Colonic mucosa (tissue), 4 donors: ENCODE measurements around the gene RPS6KB2. TPM values are rescaled to one million over a fixed set of nuclear protein-coding genes. Genes with fewer than 3 reads are reported as not detected.

ENCODE experiments used
- DNase-seq: peaks from one replicate; pipeline ENCODE4 v3.0.0-alpha.2; 2020
- H3K27ac ChIP-seq: fragments of 200-600 bp; one replicate; pipeline ENCODE4 v1.8.0; 2021
- H3K27me3 ChIP-seq: fragments of 200-600 bp; one replicate; pipeline ENCODE4 v1.8.0; 2021
- H3K36me3 ChIP-seq: fragments of 200-600 bp; one replicate; pipeline ENCODE4 v1.8.0; 2021
- H3K4me1 ChIP-seq: fragments of 200-600 bp; one replicate; pipeline ENCODE4 v1.8.0; 2021; ENCODE audit warnings: mild to moderate bottlenecking
- H3K4me3 ChIP-seq: fragments of 200-600 bp; one replicate; pipeline ENCODE4 v1.8.0; 2021
- H3K9ac ChIP-seq, 2 donors: one replicate each; pipeline ENCODE4 v1.7.0; 2013; ENCODE audit warnings: control low read depth in 2 of 2, low read depth in 2 of 2, low read length in 2 of 2
- H3K9me3 ChIP-seq: fragments of 200-600 bp; one replicate; pipeline ENCODE4 v1.8.0; 2021
- CTCF ChIP-seq: fragments of 200-600 bp; IDR thresholded peaks from one replicate; pipeline ENCODE4 v1.8.0; 2022; ENCODE audit warnings: antibody characterized with exemption, mild to moderate bottlenecking
- intact Hi-C: fragments of 100-400 bp; cut with DNase I; formaldehyde crosslinking; loops from one replicate; pipeline ENCODE4 v1.14.1; 2022
- total RNA-seq, 2 donors: library from RNA; stranded (reverse); fragmentation: NEBNext Ultra II Directional in 1 of 2; extraction: Animal tissue kit (Norgen Biotek cat#: 25700) in 1 of 2; gene quantifications; one replicate each; pipeline ENCODE4 v1.2.1, GENCODE V29; 2021
- donor health status: healthy.
- donor health status: DM: no; HTN: no; CAD: no.
- donor health status: DM: no; HTN: no; CAD: no.

Gene RPS6KB2
- total RNA-seq, 2 donors from 2014 or later = 38.3 to 70.4 TPM

GRCh38 chr11:67395555-67396258, 32.6 kb upstream of the RPS6KB2 start:
- no peaks in the 10 kb centered on the region for H3K27me3 ChIP-seq
- TF ChIP-seq CTCF = no peak
- no peak overlapping the region for H3K9ac ChIP-seq
- no peak for DNase-seq
- intact Hi-C loops = no loop called here
- H3K4me3 ChIP-seq = no peak overlapping the region
- peaks cover 19% of the 10 kb centered on the region for H3K4me1 ChIP-seq
- H3K27ac ChIP-seq = no peak overlapping the region
- H3K9me3 ChIP-seq = no peaks in the 10 kb centered on the region
- peaks cover 17% of the 10 kb centered on the region for H3K36me3 ChIP-seq

- peaks cover 17% of the 10 kb centered on the region for H3K36me3 ChIP-seq
- no peak for DNase-seq
- H3K27ac ChIP-seq = no peak overlapping the region
- no peaks in the 10 kb centered on the region for H3K9me3 ChIP-seq
- no peak overlapping the region for H3K4me3 ChIP-seq
- no peak for TF ChIP-seq CTCF
- no peak overlapping the region for H3K9ac ChIP-seq
- H3K4me1 ChIP-seq = peaks cover 19% of the 10 kb centered on the region
- no peaks in the 10 kb centered on the region for H3K27me3 ChIP-seq
- intact Hi-C loops = no loop called here
Measured at GRCh38 chr11:67396259-67396581, 32.1 kb upstream of the RPS6KB2 start.

GRCh38 chr11:67396587-67397389, 31.5 kb upstream of the RPS6KB2 start:
- no peak overlapping the region for H3K4me3 ChIP-seq
- H3K27ac ChIP-seq = no peak overlapping the region
- TF ChIP-seq CTCF = no peak
- H3K4me1 ChIP-seq = peaks cover 19% of the 10 kb centered on the region
- intact Hi-C loops = no loop called here
- H3K27me3 ChIP-seq = no peaks in the 10 kb centered on the region
- peaks cover 17% of the 10 kb centered on the region for H3K36me3 ChIP-seq
- DNase-seq = no peak
- H3K9me3 ChIP-seq = no peaks in the 10 kb centered on the region
- no peak overlapping the region for H3K9ac ChIP-seq

GRCh38 chr11:67397536-67397935, 30.8 kb upstream of the RPS6KB2 start:
- Histone ChIP-seq H3K27me3 (no peaks in the 10 kb centered on the region), H3K4me3 (no peak overlapping the region), H3K36me3 (peaks cover 17% of the 10 kb centered on the region), H3K9ac (no peak overlapping the region), H3K27ac (no peak overlapping the region), H3K4me1 (peaks cover 17% of the 10 kb centered on the region), H3K9me3 (no peaks in the 10 kb centered on the region)
- intact Hi-C loops = no loop called here
- no peak for DNase-seq
- no peak for TF ChIP-seq CTCF

GRCh38 chr11:67397986-67398660, 30.2 kb upstream of the RPS6KB2 start:
- peaks cover 17% of the 10 kb centered on the region for H3K36me3 ChIP-seq
- H3K9ac ChIP-seq = no peak overlapping the region
- no peak overlapping the region for H3K4me3 ChIP-seq
- no peaks in the 10 kb centered on the region for H3K27me3 ChIP-seq
- H3K27ac ChIP-seq = no peak overlapping the region
- peaks cover 14% of the 10 kb centered on the region for H3K4me1 ChIP-seq
- H3K9me3 ChIP-seq = no peaks in the 10 kb centered on the region
- intact Hi-C loops = no loop called here
- DNase-seq = no peak
- TF ChIP-seq CTCF = no peak
